DMS79 (cell line): Measurements from ENCODE around the gene ZFYVE16.
"Not testable (repeated sequence)": the region's sequence is repeated elsewhere in the genome, so short reads cannot be mapped to it uniquely, and the experiment has no call there.

Experiments
- DNase-seq: peaks from one replicate; lab custom pipeline; 2025; lab: John Stamatoyannopoulos, UW

ZFYVE16 gene

GRCh38 chr5:80409367-80409966 lies 1.6 kb downstream of the ZFYVE16 start:
- DNase-seq, result no peak

GRCh38 chr5:80411589-80412219 lies 3.8 kb downstream of the ZFYVE16 start:
- DNase-seq, result no peak

DNA sequence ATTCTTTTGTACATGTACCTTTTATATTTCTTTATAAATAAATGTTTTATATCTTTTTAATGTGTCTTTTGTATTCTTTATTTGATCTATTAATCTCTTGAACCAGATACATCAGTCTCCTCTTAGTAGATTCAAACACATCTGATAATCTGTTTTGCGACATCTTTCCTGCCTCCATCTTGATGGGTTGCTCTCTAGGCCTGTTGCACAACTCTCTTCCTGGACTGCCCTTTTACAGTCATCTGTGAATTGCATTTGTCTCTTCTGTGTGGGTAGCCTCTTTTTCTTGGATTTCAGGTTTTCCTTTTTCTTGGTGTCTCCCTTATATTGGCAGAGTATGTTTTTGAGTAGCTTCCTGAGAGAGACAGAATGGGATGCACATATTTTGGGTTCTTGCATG lies 6.2 kb downstream of the ZFYVE16 start:
- DNase-seq, result no peak

GRCh38 chr5:80417973-80418372 lies 10.1 kb downstream of the ZFYVE16 start:
- DNase-seq, result no peak

DNA sequence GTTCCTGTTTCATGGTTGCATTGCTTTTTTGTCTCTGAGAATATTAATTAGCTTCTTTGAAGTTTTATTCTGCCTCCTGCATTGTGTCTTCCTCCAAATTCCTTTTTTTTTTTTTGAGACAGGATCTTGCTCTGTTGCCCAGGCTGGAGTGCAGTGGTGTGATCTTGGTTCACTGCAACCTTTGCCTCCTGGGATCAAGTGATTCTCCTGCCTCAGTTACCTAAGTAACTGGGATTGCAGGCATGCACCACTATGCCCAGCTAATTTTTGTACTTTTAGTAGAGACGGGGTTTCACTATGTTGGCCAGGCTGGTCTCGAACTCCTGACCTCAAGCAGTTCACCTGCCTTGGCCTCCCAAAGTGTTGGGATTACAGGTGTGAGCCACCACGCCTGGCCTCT lies 16.5 kb downstream of the ZFYVE16 start:
- DNase-seq, result not testable (repeated sequence)

DNA sequence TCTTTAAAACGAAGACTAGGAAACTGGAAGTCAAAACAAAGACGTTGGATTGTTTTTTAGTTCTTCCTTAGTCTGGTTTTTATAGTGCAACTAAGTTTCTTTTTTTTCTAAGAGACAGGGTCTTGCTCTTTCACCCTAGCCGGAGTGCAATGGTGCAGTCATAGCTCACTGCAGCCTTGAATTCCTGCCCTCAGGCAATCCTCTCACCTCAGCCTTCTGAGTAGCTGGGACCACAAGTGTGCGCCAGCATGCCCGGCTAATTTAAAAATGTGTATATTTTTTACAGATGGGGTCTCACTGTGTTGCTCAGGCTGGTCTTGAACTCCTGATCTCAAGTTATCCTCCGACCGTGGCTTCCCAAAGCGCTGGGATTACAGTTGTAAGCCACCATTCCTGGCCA lies 27.6 kb downstream of the ZFYVE16 start:
- no peak for DNase-seq

GRCh38 chr5:80437326-80437725 lies 29.5 kb downstream of the ZFYVE16 start:
- no peak for DNase-seq

GRCh38 chr5:80438739-80439138 lies 30.9 kb downstream of the ZFYVE16 start:
- DNase-seq, result no peak

- DNase-seq, result no peak
Observed at GRCh38 chr5:80439213-80439612, 31.3 kb downstream of the ZFYVE16 start.

GRCh38 chr5:80442742-80443141 lies 34.9 kb downstream of the ZFYVE16 start:
- DNase-seq, result no peak

GRCh38 chr5:80453366-80453765 lies 45.5 kb downstream of the ZFYVE16 start:
- DNase-seq, result no peak

DNA sequence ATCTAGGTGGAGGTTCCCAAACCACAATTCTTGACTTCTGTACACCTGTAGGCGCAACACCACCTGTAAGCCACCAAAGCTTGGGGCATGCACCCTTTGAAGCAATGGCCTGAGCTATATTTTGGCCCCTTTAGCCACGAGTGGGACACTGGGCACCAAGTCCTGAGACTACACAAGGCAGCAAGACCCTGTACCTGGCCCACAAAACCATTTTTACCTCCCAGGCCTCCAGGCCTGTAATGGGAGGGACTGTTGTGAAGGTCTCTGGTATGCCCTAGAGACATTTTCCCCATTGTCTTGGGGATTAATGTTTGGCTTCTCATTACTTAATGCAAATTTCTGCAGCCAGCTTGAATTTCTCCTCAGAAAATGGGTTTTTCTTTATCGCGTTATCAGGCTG lies 55.4 kb downstream of the ZFYVE16 start:
- no peak for DNase-seq

DNA sequence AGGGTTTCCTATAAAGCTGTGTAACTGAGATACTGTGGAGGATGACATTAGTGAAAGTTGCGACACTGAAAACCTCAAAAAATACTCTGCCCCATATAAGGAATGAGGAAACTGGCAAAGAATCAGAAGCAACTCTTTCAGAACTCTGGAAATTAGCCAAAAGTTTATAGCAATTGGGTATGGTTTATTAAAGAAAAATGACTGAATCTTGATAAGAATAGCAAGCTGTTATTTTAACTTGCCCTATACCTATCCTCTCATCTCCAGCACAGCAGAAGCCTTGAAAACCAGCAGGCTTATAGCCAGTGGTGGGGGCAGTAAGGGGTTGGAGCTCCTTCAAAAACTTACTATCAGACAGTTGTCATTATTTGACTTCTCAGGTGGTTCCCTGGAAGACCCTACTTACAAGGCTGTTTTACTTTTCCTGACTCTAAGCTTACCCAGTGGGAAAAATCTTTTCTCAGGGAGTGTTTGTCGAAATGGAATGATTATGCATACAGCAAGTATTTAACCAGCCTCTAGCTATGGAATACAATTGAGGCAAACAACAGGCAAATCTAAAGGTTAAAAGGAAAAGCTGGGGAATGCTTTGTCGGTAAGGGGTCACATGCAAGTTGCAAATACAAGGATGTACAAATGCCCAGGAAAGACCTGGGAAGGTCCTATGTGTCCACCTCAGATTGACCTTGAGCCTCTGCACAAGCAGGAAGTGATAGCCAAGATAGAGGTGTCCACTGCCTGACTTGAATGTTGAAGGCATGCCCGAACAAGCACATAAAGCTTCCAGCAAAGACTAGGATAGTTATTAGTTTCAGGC lies 59.0 kb downstream of the ZFYVE16 start:
- no peak for DNase-seq

DNA sequence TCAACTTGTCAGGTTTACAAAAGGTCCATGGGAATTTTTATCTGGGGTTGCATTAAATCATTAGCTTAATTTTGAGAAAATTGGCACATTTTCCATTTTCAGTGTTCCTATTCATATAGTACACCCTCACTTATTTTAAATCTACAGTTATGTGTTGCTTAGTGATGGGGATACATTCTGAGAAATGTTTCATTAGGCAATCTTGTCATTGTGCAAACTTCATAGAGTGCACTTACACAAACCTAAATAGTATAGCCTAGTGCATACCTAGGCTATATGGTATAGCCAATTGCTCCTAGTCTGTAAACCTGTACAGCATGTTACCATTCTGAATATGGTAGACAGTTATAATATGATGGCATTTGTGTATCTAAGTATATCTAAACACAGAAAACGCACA lies 60.3 kb downstream of the ZFYVE16 start:
- no peak for DNase-seq

GRCh38 chr5:80470631-80471030 lies 62.8 kb downstream of the ZFYVE16 start:
- not testable (repeated sequence) for DNase-seq

DNA sequence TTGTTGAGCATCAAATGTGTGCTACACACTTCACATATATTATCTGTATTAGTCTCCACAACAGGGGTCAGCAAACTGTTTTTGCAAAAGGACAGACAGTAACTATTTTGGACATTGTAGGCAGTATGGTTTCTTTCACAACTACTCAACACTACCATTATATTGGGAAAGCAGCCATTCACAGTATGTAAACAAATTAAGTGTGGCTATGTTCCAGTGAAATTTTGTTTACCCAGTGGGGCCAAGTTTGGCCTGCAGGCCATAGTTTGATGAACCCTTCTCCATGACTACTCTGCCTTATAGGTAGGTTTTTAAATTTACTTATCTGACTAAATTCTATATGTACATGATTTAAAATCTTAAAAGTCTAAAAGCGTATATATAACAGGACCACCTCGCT lies 67.1 kb downstream of the ZFYVE16 start:
- DNase-seq, result no peak

DNA sequence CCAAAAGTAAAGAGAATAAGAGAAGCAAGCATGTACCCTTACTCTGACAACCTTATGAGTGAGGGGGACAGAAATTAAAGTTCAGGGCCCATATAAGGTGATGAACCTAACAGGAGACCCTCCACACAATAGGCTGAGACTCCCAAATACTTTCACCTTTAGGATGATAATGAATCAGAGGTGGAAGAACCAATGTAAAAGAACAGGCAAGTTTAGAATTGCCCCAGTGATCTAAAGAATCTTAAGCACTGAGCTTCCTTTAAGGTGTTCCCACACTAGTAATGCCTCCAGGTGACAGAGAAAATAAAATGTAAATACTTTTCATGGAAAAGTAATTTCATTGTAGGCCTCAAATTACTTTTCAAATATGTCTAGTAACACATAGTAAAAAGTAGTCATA lies 71.8 kb downstream of the ZFYVE16 start:
- no peak for DNase-seq

GRCh38 chr5:80480354-80480753 lies 72.5 kb downstream of the ZFYVE16 start:
- no peak for DNase-seq

- DNase-seq, result no peak
Observed at GRCh38 chr5:80481019-80481893, 73.4 kb downstream of the ZFYVE16 start.

- DNase-seq, result no peak
Observed at GRCh38 chr5:80482578-80482977, 74.7 kb downstream of the ZFYVE16 start.

DNA sequence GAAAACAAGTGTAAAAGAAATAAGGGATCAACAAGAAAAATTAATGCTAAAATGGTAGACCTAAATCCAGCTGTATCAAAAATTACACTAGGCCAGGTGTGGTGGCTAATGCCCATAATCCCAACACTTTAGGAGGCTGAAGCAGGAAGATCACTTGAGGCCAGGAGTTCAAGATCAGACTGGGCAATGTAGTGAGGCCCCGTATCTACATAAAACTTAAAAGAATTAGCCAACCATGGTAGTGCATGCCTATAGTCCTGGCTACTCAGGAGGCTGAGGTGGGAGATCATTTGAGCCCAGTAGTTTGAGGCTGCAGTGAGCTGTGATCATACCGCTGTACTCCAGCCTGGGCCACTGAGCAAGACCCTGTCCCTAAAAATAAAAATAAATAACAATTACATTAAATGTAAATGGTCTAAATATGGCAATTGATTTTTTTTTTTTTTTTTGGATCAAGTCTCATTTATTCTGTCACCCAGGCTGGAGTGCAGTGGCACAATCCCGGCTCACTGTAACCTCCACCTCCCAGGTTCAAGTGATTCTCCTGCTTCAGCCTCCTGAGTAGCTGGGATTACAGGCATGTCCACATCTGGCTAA lies 75.9 kb downstream of the ZFYVE16 start:
- no peak for DNase-seq

DNA sequence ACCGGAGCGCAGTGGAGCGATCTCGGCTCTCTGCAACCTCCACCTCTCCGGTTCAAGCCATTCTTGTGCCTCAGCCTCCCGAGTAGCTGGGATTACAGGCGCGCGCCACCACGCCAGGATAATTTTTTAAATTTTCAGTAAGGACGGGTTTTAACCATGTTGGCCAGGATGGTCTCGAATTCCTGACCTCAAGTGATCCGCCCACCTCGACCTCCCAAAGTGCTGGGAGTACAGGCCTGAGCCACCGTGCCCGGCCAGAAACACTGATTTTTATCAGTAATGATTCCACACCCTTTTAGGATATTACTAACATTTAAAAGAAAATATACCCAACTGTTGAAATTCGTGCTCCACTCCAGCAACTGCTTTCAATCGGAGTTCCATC lies 79.6 kb downstream of the ZFYVE16 start:
- DNase-seq, result no peak
